HG03354 (cell line): ENCODE data around the gene CAPG.

ENCODE experiments used
- ATAC-seq: cut with Tn5 transposase; IDR thresholded peaks from one replicate; pipeline ENCODE4 v1.9.1; 2021; ENCODE audit warnings: mild to moderate bottlenecking; ENCODE audit not compliant: unreplicated experiment, poor library complexity, severe bottlenecking

The CAPG gene

DNA sequence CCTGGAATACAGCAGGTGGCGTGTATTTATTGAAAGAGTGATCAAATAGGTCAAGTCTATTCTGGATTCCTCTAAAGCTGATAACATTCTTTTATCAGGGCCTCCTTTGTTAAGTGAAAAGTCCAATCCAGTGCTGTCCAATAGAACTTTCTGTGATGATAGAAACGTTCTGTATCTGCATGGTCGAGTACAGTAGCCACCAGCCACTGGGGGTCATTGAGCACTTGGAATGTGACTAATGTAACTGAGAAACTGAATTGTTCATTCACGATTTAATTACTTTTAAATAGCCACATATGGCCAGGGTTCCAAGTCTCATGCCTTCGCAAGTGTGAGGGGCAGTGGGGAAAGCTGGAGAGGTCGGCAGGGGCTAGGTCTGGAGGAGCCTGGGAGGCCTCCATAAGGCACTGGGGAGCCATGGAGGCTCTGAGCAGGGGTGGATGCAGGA is 28.9 kb upstream of the CAPG start:
- no peak for ATAC-seq

DNA sequence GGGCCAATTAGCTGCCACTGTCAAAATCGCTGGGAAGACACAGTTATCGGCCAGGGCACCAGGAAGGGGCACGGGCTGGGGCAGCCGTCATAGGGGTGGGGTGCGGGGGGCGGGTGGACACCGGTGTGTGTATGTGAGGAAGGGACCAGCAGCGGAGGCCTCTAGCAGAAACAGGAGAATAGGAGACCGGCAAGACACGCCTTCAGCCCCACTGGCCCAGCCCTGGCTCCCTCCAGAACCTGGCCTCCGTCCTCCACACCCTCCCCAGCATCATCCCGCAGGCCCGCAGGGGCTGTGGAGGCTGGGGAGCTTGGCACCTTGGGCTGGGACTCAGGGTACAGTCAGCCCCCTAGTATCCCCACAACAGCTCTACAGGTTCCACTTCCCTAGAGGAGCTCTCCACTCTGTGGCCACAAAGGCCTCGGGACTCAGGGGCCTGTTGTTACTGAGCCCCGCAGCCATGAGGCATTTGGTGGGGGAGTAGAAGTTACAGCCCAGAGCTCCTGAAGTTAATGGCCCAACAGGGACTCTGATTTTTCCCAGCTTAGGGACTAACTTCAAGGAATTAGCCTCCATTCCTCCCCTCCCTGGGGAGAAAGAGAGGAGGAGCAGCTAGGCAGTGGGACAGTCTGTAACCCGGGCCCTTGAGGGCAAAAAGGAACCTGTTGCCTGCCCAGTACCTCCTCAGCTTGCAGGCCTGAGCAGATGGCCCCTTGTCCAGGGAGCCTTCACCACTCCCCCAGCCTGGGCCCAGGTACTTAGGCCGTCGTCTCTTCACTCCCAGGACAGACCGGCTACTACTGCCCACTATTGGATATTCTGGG is 28.2 kb upstream of the CAPG start:
- ATAC-seq: no peak

DNA sequence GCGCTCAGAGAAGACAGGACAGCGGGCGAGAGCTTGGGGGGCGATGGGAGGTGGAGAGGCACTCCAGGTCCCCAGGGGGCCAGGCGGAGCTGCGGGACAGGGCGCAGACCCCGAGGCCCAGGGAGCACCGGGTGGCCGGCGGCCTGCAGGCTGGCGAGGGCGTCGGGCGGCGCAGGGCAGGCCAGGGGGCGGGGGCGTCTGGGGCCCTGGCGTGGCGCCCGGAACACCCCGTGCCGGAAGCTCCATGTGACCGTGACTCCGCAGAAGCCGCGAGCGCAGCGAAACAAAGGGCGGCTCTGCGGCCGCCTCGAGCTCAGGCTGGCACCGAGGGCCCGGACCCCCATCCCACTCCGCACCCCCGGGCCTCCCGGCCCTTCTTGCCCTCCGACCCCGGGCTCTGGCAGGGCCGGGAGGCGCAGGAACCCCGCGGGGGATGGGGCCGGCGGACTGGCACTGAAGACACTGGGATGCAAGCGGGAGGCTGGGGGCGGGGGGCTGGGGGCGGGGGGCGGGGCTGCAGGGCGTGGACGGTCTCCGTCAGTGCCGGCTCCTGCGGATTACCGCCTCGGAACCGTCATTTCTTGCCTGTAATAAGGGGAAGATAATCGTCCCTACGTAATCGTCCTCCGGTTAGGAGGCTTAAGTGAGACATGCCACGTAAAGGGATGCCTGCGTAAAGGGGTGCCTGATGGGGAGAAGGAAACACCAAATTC is 27.5 kb upstream of the CAPG start:
- peak; percentile 90 for ATAC-seq

DNA sequence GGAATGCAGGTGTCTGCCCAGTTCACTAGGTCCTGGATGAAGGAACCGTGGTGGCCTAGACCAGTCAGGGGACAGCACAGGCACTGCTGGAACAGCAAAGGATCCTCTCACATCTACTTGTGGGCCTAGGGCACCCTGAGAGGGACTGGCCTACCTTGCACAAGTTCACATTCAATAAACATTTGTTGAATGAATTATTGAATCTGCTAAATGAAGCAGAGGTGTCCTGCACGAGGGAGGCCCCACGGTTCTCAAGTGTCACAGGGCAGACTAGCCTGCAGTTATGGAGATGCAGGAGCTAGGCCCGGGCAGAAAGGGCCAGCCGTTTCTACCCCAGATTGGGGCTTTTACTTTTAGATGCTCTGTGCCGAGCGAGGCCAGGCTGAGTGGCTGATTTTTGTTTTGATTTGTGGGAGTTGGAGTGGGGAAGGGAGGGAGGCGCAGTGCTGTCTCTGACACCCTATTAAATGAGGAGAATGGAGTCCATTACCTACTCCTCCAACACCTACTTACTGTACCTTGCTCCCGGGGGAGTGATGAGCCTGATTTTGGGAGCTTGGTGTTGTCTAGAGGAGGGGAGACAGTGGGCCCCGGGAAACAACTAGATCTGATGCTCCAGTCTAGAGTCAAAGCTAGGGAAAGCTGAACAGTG is 26.8 kb upstream of the CAPG start:
- no peak for ATAC-seq

DNA sequence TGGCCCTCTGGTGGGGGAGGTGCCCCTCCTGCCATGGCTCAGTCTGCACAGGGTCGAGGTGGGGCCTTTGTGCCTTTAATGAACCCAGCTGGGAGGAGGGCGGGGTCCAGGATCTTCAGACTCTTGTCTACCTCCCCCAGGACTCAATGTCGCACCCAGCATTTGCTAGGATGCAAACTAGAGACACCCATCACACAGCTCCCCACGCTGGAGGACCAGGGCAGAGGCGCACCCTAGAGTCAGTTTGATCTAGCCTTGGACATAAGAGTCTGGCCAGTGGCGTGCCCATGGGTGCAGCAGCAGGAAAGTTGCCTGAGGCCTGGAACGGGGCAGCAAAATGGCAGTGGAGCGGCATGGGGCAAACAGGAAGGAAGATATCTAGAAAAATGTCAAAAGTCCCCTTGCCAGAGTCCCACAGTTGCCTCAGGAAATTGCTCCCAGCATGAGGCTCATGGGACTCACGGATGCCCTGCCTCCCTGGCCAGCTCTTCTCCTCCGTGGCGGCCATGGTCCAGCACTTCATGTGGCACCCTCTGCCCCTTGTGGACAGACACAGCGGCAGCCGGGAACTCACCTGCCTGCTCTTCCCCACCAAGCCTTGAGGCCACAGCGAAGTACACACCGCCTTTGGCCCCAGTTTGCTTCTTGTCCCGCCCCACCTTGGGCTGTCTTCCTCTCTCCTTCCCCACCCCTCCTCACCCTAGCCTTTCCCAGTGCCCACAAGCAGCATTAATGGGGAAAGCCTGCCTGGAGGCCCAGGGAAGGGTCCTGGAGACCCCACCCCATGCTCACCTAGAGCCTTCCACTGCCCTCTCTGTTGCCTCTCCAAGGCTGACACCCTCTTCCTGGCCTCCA is 26.0 kb upstream of the CAPG start:
- no peak for ATAC-seq

DNA sequence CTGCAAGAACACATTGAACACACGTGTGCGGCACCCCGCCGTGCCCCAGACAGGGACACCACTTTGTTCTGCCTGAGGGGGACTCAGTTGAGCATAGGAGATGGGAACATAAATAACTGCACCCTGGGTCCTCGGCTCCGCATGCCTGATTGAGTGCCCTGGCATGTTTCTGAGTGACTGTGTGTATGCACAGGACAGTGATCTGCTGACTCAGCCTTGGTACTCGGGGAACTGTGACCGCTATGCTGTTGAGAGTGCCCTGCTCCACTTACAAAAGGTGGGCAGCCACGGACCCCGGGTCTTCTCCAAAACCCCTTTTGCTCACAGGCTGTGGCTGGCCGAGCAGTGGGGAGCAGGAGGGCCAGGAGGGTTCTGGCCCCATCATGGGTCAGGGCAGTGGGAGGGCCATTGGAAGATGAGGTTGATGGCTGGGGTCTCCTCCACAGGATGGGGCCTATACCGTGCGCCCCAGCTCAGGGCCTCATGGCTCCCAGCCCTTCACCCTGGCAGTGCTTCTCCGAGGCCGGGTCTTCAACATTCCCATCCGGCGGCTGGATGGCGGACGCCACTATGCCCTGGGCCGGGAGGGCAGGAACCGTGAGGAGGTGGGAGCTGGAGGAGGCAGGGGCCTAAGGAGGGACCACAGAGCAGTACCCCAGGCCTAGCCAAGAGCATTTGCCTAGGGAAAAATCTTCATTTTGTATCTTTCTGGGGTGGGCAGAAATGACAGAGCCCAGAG is 25.2 kb upstream of the CAPG start:
- no peak for ATAC-seq

DNA sequence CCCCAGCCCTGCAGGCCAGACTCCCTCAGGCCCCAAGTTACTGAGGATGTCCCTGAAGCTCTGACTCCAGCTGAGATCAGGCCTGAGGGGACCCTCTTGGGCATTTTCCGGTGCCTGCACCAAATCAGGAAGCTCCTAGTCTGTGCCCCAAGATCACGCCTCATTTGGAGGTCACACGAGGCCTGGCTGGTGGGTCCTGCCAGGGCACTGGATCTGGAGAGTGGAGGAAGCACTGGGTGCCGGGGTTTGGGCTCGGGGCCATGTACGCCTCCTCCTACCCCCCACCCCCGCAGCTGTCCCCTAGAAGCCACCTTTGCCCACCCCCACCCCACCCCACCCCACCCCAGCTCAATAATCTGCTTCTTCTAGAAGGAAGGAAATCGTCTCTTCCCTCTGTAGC is 24.5 kb upstream of the CAPG start:
- ATAC-seq: no peak

DNA sequence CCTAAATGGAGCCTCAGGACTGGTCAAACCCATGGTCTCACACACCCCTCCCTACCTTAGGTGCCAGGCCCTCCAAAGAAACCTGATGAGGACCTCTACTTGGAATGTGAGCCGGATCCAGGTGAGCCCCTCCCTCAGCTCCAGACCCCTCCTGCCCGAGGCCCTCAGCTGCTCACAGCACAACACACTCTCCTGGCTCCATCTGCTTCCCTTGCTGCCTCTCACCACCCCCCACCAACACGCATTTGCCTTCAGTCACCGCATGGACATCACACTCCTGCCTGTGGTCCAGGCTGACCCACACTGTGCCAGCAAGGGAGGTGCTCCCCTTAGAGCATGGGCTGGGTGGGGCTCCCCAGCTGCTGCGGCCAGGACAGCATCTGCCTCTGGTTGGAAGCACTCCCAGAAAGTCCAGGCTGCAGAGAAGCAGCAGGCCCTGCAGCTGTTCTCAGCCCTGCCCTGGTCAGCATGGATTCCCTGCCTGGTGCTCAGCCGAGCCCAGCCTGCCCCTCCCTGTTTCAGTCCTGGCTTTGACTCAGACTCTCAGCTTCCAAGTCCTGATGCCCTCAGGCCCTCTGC is 23.4 kb upstream of the CAPG start:
- no peak for ATAC-seq

DNA sequence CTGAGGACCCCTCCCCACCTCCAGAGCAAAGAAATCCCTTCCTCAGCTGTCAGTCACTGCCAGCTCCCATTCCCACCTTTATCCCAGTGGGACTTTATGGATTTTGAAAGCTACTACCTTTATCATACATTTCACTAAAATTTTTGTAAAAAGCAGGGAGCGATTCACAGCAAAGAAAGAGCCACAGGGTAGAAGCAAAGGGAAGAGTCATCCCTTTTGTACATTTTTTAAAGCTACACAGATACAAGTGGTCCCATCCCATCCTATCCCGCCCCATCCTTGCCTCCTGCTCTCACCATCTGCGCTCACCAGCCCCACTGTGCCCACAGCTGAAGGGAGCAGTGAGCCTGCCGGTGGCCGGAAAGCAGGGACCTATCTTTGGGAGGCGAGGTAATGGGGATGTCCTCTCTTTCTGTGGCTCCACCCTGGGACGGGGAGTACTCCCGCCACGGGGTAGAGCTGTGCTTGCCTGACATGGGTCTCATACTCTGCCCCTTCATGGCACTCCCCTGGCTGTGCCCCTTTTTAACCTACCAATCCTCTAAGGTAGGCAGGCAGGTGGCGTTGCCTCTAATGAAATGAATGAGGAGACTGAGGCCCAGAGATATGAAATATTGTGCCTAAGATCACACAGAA is 21.5 kb upstream of the CAPG start:
- ATAC-seq: no peak

DNA sequence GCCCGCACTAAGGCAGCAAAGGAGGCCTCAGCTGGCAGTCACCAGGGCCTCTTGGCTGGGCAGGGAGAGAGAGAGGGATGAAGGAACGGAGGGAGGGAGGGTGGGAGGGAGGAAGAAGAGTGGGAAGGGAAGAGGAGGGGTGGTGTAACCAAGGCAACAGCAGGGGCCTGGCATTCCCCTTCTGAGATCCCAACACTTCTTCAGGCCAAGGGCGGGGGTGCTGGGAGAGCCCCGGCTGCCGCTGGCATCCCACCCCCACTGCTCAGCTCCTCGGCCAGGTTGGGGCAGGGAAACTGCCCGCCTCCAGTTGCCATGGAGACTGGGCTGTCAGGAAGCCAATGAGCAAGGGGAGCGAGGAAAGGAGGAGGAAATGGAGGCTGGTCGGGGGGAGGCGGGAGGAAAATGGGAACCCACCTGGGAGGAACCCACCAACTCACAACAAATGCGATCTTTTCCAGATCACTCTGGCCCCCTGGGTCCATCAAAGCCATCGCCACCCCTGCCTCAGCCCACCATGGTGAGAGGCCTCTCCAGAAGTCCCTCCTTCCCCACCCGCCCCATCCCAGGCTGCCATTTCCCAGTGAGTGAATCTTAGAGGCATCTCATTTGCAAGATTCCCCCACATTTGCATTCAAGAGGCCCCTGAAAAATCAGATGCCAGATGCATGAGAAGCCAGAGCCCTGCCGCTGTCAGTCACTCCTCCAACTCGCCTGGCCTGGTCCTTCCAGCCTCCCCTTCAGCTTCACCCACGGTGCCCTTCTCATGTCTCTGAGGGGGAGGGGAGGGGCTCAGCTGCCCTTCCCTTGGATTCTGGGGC is 20.8 kb upstream of the CAPG start:
- ATAC-seq: no peak

DNA sequence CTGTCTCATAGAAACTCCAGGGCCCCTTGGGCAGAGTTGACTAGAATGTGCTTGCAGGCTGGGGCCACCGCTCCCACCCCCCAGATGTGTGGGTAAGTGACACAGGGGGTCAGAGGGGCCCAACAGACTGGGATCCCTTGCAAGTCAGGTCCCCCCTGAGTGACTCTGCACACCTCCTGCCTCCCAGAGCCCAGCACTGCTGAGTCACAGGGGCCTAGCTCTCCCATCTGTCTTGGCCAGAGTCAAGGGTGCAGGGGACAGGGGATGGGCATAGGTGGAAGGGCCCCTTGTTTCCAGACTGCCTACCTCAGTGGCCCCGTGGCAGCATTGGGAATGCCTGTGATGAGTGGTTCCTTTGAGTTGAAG is 19.7 kb upstream of the CAPG start:
- no peak for ATAC-seq

DNA sequence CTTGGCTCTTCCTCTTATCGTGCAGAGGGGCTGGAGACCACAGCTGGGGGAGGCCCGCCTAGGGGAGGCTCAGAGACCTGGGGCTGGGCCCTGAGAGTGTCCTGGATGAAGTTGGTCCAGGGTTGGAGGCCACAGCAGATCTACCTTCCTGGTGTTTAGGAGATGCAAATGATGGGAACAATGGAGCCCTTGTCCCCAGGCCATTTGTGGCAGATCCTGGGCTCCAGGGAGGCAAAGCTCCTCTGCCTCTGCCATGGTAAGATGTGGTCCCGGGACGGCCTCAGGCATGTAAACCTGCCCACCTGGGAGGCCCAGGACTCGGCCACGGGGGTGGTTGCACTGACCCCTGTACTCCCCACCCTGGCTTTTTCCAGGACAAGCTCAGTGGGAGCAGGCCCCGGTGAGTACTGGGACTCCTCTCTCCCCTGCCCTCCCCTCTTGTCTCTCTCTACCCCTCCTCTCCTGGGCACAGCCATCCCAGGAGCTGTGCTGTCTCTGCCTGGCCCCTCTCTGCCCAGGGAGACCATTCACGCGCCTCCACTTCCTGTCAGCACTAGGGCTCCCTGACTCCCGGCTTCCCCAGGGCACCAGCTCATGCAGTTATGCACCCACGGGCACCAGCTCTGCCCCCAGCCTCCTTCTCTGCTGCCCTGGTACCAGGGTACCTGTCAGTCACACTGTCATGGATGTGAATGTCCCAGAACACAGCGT is 19.2 kb upstream of the CAPG start:
- no peak for ATAC-seq

DNA sequence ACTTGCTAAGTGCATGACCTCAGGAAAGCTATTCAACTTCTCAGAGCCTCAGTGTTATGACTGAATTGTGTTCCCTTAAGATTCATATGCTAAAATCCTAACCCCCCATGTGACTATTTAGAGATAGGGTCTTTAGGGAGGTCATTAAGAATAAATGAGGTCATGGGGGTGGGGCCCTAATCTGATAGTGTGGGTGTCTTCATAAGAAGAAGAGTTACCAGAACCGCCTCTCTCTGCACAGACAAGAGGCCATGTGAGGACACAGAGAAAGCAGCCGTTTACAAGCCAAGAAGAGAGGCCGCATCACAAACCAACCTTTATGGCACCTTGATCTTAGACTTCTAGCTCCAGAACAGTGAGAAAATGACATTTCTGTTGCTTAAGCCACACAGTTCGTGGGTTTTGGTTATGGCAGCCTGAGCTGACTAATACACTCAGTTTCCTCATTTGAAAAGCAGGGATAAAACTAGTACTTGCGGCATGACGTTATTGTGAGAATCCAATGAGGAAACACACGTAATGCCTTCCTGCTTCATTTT is 18.2 kb upstream of the CAPG start:
- ATAC-seq: no peak

DNA sequence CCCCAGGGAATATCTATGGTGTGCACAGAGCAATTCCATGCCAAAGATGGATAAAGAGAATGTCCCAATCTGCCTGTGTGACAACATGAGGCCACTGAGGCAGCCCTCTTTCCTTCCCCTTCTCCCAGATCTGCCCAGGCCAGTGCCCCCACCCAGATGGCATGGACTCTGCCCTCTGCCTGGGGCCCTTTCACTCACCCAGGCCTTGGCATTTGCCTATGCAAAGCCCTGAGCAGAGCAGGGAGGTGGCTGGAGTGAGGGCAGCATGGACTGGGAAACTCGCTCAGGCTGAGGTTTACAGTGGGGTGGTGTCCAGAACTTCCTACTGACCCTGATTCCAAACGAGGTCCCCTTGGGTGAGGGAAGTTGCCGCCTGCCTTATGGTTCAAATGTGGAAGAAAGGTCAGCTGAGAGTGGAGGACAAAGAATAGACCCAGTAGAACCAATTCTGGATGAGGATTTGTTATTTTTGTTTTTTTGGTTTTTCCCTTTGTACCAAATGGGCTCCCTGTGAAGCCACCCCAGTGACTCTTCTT is 17.2 kb upstream of the CAPG start:
- ATAC-seq: no peak

DNA sequence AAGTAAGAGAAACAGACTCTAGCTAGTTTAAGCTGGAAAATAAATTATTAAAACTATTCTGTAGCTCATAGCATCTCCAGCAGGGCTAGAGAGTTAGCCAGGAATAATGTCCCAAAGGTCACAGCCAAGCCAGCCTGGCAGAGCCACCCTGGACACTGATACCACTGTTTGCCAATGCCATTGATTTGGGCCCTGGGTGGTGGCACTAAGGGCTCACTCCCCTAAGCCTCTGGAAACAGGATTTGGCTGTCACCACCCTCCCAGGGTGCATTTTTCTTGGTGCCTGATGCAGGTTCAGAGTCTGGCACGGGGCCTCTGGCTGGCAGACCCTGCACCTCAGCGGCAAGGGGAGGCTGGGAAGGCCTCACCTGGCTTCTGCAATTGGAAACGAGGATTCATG is 15.4 kb upstream of the CAPG start:
- no peak for ATAC-seq

DNA sequence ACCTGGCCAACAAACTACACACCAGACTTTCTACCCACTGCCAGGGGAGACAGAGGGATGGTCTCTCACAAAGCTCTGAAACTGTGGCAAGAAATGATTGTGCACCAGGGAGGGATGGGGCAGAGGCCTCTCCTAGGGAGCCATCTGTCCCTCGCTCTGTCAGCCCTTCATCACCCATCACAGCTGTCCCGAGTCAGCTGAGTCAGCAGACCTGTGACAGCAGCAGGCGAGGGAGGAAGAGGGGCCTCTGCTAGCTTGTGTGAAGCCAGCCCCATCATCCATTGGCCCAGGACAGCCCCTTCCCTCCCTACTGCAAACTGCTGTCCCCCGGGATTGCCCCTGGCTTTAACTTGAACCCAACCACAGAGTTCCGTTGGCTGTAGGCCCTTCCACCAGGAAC is 13.4 kb upstream of the CAPG start:
- ATAC-seq: no peak

DNA sequence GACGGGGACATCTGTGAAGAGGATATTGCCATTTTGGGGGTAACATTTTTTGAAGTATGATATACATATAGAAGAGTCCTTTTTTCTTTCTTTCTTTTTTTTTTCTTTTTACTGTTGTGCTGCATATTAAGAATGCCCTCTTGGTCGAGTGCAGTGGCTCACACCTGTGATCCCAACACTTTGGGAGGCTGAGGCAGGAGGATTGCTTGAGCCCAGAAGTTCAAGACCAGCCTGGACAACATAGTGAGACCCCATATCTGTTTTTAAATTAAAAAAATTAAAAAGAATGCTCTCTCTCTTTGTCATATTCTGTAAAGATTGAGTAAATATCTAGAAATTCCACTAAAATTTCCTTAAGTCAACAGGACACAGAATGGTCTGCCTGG is 11.9 kb upstream of the CAPG start:
- ATAC-seq: no peak
